ENCODE data around the gene USH1C.

- TF ChIP-seq CTCF (IDR thresholded peaks at IDR 0.05 in 8 of 11, conservative IDR thresholded peaks at IDR 0.05 in 3 of 11), result no peak
- no peak for TF ChIP-seq POLR2AphosphoS5 (IDR thresholded peaks at IDR 0.05)
- TF ChIP-seq POLR2A (IDR thresholded peaks at IDR 0.05), result no peak
Observed at GRCh38 chr11:17516551-17517150, 27.6 kb downstream of the USH1C start.

Data from spleen (tissue), 7 donors.